ENCODE data around the gene PRR29.

The PRR29 gene

DNA sequence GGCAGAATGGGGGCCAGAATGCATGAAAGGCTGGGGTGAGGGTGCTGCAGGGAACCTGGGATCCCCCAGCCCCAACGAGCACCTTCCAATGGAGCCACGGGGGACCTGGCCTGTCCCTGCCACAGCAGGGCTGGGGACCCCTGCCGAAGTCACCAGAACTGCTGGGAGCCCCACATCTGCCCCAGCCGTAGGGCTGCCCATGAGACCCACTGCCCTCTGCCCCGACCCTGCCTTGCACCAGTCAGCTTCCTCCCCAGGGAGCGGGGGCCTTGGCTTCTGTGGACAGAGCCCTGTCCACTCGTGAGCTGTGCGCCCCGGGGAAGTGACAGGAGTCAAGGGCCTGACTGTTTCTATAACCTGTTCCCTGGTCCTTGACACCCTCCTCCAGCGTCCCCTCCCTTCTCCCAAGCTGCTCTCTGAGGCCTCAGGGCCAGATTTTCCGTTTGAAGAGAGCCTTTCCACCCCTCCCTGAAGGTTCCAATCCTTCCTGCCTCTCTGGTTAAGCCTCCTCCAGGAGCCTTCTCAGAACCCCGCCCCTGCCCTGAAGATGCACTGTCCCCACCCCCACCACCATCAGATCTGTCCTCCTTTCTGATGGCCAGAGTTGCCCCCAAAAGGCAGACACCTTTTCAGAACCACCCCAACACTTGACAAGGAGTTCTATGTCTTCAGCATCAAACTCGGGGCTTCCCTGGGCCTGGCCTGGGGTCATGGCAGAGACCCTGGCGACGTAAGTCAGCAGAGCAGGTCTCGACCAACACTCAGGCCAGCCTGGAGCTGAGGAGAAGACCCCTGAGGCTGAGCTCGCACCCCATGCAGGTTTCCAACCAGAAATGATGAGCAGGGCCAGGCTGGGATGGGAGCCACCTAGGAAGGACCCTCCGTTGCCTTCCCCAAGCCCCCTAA, 10.7 kb upstream of the PRR29 start:
- Histone ChIP-seq H3K27ac (ENCODE audit: low read depth, low read length, severe bottlenecking) (no peak overlapping the region), H3K9me3 (ENCODE audit: control insufficient read depth, low read length) (no peaks in the 10 kb centered on the region), H3K4me1 (ENCODE audit: control insufficient read depth, insufficient read depth, low read length, poor library complexity, severe bottlenecking) (peaks cover 19% of the 10 kb centered on the region), H3K36me3 (ENCODE audit: control insufficient read depth, insufficient read depth, low read length) (no peaks in the 10 kb centered on the region), H3K4me3 (ENCODE audit: extremely low read depth, insufficient read depth, low read length, poor library complexity, severe bottlenecking) (no peak overlapping the region)
- WGBS, 2 experiments (ENCODE audit: insufficient coverage in 2 of 2) = 86% methylated on average over 15 to 16 of the region's 18 CpGs

DNA sequence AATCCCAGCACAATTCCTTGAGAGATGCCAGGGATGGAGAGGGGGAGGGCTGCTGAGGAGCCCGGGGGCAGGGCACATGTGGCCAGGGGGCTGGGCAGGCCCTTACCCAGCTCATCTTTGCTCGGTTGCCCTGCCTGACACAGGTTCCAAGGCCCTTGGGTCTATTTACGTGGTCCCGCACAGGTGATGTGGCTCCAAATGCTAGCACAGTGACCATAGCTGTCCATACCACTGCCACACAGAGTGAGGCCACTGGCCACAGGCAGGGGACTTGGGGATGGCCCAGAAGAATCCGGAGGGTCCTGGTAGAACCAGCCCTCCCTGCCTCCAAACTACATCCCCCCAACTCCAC, 10.0 kb upstream of the PRR29 start:
- Histone ChIP-seq H3K36me3 (ENCODE audit: control insufficient read depth, insufficient read depth, low read length) (no peaks in the 10 kb centered on the region), H3K27ac (ENCODE audit: low read depth, low read length, severe bottlenecking) (no peak overlapping the region), H3K9me3 (ENCODE audit: control insufficient read depth, low read length) (no peaks in the 10 kb centered on the region), H3K4me3 (ENCODE audit: extremely low read depth, insufficient read depth, low read length, poor library complexity, severe bottlenecking) (no peak overlapping the region), H3K4me1 (ENCODE audit: control insufficient read depth, insufficient read depth, low read length, poor library complexity, severe bottlenecking) (peaks cover 19% of the 10 kb centered on the region)
- 93 to 100% methylated on average over 3 to 4 of the region's 5 CpGs for WGBS, 2 experiments (ENCODE audit: insufficient coverage in 2 of 2)

DNA sequence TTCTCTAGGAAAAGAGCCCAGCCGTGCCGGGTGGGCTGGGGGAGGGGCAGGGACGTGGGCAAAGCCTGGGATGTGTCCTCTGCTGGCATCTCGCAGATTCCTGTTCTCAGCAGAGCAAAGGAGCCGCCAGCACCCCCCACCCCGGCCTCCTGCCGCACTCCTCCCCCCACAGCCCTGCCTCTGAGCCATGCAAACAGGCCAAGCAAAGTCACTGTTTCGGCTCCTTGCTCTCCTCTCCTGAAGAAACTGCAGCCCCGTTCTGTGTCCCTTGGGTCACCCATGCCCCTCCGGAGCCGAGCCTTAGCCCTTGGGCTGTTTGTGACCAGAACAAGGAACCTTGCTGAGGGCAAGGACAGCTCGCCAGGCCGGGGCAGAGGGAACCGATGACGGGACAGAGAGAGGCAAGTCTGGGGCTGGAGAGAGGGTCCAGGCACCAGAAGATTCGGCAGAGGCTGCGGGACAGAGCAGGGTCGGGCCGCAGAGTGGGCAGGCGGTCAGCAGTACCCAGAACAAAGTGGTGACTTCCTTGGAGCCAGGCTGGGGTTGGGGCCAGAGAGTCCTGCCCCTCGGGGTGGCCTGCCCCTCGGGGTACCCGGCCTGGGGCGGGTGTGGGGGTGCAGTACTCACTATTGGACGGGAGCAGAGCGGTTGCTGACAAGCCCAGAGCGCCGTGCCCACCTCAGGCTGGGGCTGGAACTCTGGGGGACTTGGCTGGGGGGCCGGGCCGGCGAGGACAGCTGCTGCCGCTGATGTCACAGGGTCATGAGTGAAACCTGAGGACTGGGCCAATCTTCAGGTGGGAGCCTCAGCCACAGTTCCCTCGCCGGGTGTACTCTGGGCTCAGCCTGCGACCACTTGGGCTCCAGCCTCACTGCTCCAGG, 9.2 kb upstream of the PRR29 start:
- no peaks in the 10 kb centered on the region for H3K9me3 ChIP-seq (ENCODE audit: control insufficient read depth, low read length)
- H3K36me3 ChIP-seq (ENCODE audit: control insufficient read depth, insufficient read depth, low read length) = no peaks in the 10 kb centered on the region
- H3K4me3 ChIP-seq (ENCODE audit: extremely low read depth, insufficient read depth, low read length, poor library complexity, severe bottlenecking) = no peak overlapping the region
- WGBS, 2 experiments (ENCODE audit: insufficient coverage in 2 of 2) = 42 to 43% methylated on average over 26 to 30 of the region's 35 CpGs
- peak overlapping the region; percentile 45 for H3K27ac ChIP-seq (ENCODE audit: low read depth, low read length, severe bottlenecking)
- H3K4me1 ChIP-seq (ENCODE audit: control insufficient read depth, insufficient read depth, low read length, poor library complexity, severe bottlenecking) = peaks cover 19% of the 10 kb centered on the region

DNA sequence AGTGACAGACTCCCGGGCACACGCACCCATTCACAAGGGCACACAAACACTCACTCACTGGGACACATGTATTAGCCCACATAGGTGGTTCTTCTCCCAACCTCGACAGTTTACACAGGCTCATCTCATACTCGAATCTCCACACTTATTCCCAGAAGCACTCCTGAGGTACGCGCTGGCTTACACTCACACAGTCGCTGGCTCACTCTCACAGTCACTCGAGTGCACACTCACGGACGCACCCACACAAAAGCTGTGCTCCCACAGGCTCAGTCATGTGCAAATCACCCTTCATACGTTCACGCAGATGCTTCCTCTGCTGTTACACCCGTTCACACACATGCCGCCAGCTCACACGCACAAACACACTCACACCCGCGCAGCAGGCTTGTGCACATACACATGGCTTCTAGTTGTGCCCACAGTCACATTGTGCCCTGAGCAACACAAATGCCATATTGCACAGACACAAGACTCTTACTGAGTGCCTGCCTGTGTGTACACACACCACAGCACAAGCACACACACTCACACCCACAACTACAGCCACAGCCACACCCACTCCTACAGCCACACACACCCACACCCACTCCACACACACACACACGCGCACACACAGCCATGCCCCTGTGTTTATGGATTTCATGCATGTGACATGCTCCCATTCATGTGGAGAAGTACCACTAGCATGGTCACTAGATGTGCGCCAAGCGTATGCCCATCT, 8.4 kb upstream of the PRR29 start:
- Histone ChIP-seq H3K4me1 (ENCODE audit: control insufficient read depth, insufficient read depth, low read length, poor library complexity, severe bottlenecking) (peaks cover 19% of the 10 kb centered on the region), H3K9me3 (ENCODE audit: control insufficient read depth, low read length) (no peaks in the 10 kb centered on the region), H3K4me3 (ENCODE audit: extremely low read depth, insufficient read depth, low read length, poor library complexity, severe bottlenecking) (no peak overlapping the region), H3K36me3 (ENCODE audit: control insufficient read depth, insufficient read depth, low read length) (no peaks in the 10 kb centered on the region), H3K27ac (ENCODE audit: low read depth, low read length, severe bottlenecking) (no peak overlapping the region)
- 90 to 92% methylated on average over 21 of the region's 21 CpGs for WGBS, 2 experiments (ENCODE audit: insufficient coverage in 2 of 2)

DNA sequence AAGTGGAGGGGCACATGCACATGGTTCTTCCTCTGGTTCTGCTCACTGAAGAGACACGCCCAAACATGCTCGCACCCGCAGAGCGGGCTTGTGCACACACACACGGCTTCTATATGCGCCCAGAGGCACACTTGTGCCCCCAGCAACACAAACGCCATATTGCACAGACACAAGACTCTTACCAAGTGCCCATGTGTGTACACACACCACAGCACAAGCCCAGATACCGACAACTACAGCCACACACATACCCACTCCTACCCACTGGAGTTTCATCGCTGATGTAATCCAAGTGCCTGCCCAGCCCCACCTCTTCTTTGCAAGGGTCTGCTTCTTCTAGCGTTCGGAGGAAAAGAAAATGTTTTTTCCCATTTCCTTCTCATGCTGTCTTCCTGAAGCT, 6.5 kb upstream of the PRR29 start:
- no peaks in the 10 kb centered on the region for H3K9me3 ChIP-seq (ENCODE audit: control insufficient read depth, low read length)
- H3K4me1 ChIP-seq (ENCODE audit: control insufficient read depth, insufficient read depth, low read length, poor library complexity, severe bottlenecking) = peaks cover 14% of the 10 kb centered on the region
- no peaks in the 10 kb centered on the region for H3K36me3 ChIP-seq (ENCODE audit: control insufficient read depth, insufficient read depth, low read length)
- H3K27ac ChIP-seq (ENCODE audit: low read depth, low read length, severe bottlenecking) = no peak overlapping the region
- WGBS, 2 experiments (ENCODE audit: insufficient coverage in 2 of 2) = 91 to 92% methylated on average over 11 of the region's 11 CpGs
- no peak overlapping the region for H3K4me3 ChIP-seq (ENCODE audit: extremely low read depth, insufficient read depth, low read length, poor library complexity, severe bottlenecking)

DNA sequence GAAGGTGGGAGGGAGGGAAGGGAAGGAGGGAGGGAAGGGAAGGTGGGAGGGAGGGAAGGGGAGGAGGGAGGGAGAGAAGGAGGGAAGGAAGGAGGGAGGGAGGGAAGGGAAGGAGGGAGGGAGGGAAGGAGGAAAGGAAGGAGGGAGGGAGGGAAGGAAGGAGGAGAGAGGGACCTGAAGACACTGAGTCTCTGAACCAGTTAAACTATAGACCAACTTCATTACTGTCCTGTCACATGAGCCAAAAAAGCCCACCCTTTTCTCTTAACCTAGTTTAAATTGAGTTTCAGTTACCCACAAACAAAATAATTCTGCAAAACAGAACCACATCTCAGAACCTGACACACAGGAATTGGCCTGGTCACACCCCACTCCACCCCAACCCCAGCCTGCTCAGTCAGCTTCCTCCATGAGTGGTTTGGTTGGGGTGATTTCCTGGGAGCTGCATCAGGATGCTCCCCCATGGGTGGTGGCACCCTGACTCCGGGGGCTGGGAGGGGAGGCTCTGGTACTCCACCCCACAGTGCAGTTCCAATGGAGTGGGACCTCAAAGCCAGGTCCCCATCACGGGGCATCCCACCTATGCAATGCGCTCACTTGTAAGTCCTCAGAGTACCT, 4.7 kb upstream of the PRR29 start:
- Histone ChIP-seq H3K9me3 (ENCODE audit: control insufficient read depth, low read length) (no peaks in the 10 kb centered on the region), H3K27ac (ENCODE audit: low read depth, low read length, severe bottlenecking) (no peak overlapping the region), H3K36me3 (ENCODE audit: control insufficient read depth, insufficient read depth, low read length) (no peaks in the 10 kb centered on the region), H3K4me1 (ENCODE audit: control insufficient read depth, insufficient read depth, low read length, poor library complexity, severe bottlenecking) (peaks cover 20% of the 10 kb centered on the region), H3K4me3 (ENCODE audit: extremely low read depth, insufficient read depth, low read length, poor library complexity, severe bottlenecking) (no peak overlapping the region)
- WGBS, 2 experiments (ENCODE audit: insufficient coverage in 2 of 2) = 62 to 85% methylated on average over 3 of the region's 3 CpGs

DNA sequence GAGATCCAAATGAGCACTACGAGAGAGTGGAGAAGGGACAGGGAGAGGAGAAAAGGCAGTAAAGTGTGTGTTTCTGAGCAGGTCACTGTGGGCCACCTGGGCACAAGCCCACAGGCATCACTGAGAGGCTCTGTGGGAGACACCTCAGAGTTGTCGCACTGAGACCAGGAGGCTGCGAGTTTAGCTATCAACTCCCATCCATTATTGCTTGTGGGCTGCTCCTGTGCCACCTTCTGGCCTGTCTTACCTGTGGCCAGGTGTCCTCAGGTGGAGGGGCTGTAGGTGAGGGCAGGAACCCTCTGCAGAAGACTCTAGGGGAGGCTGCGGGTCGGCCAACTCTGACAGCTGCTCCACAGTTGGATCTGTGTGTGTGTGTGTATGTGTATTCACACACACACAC, 2.5 kb upstream of the PRR29 start:
- H3K9me3 ChIP-seq (ENCODE audit: control insufficient read depth, low read length) = no peaks in the 10 kb centered on the region
- H3K36me3 ChIP-seq (ENCODE audit: control insufficient read depth, insufficient read depth, low read length) = no peaks in the 10 kb centered on the region
- H3K4me1 ChIP-seq (ENCODE audit: control insufficient read depth, insufficient read depth, low read length, poor library complexity, severe bottlenecking) = peaks cover 12% of the 10 kb centered on the region
- H3K27ac ChIP-seq (ENCODE audit: low read depth, low read length, severe bottlenecking) = no peak overlapping the region
- 73 to 87% methylated on average over 2 to 3 of the region's 5 CpGs for WGBS, 2 experiments (ENCODE audit: insufficient coverage in 2 of 2)
- no peak overlapping the region for H3K4me3 ChIP-seq (ENCODE audit: extremely low read depth, insufficient read depth, low read length, poor library complexity, severe bottlenecking)

DNA sequence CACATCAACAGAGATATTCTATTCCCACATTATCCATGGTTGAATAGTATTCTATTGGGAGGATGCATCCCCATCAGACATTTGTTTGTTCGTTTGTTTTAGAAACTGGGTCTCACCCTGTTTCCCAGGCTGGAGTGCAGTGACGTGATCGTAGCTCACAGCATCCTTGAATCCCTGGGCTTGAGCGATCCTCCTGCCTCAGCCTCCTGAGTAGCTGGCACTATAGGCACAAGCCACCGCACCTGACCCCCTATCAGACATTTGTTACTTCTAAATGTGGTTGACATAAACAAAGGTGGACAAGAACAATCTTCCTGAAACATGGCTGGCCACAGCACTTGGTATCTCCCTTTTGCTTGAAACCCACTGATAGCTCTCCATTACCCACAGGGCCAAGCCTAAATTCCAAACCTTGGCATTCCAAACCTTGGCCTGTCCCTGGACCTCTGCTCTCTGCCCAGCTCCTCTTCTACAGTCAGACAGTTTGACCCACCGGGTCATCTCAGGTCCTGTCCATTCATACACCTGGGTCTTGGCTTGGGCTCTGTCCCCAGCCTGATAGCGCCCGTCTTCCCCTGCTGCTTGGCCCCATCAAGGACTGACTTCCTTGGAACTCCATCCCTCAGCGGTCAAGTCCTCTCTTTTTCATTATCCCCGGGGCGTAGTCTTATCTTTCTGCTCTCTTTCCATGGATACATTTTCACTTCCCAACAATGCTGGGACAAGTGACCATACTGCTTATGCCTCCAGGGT, 1.5 kb upstream of the PRR29 start:
- Histone ChIP-seq H3K4me1 (ENCODE audit: control insufficient read depth, insufficient read depth, low read length, poor library complexity, severe bottlenecking) (peaks cover 12% of the 10 kb centered on the region), H3K36me3 (ENCODE audit: control insufficient read depth, insufficient read depth, low read length) (no peaks in the 10 kb centered on the region), H3K27ac (ENCODE audit: low read depth, low read length, severe bottlenecking) (no peak overlapping the region), H3K4me3 (ENCODE audit: extremely low read depth, insufficient read depth, low read length, poor library complexity, severe bottlenecking) (no peak overlapping the region), H3K9me3 (ENCODE audit: control insufficient read depth, low read length) (no peaks in the 10 kb centered on the region)
- 88 to 95% methylated on average over 8 to 10 of the region's 11 CpGs for WGBS, 2 experiments (ENCODE audit: insufficient coverage in 2 of 2)

DNA sequence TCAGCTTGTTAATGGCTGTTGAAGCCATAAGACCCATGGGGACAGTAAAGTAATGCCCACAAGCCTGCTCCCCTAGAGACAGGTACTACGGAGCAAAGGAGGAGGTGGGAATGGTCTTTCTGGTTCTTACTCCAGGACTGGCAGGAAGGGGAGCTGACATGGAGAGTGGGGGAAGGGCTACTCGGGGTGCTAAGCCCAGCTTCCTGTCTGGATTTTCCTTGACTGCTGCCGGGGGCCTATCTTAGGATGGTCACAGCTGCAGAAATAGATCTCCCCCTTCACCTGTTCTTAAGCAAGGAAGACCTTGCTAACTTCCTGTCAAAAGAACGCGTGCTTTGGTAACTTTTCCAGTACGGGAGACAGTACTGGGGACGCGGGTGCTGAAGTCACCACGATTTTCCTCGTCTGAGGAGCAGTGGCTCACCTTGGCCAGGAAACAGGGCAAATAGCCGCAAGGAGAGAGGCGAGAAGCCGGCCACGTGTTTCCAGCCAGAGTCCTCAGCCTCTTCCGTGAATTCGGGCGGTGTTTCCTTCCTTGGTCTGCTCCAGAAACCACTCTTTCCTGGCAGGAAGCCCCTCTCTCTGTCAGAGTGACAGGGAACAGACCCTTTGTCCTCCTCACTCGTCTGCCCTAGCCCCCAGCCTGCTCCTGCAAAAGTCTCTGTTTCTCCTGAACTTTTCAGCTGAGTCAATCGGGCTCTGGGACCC, 656 bp upstream of the PRR29 start:
- 16 to 19% methylated on average over 18 to 19 of the region's 19 CpGs for WGBS, 2 experiments (ENCODE audit: insufficient coverage in 2 of 2)
- H3K4me1 ChIP-seq (ENCODE audit: control insufficient read depth, insufficient read depth, low read length, poor library complexity, severe bottlenecking) = peaks cover 12% of the 10 kb centered on the region
- no peaks in the 10 kb centered on the region for H3K9me3 ChIP-seq (ENCODE audit: control insufficient read depth, low read length)
- peak overlapping the region; percentile 29 for H3K27ac ChIP-seq (ENCODE audit: low read depth, low read length, severe bottlenecking)
- peak overlapping the region; percentile 59 for H3K4me3 ChIP-seq (ENCODE audit: extremely low read depth, insufficient read depth, low read length, poor library complexity, severe bottlenecking)
- no peaks in the 10 kb centered on the region for H3K36me3 ChIP-seq (ENCODE audit: control insufficient read depth, insufficient read depth, low read length)

All from mesodermal cell (in vitro differentiated cells).